Measurements from ENCODE around the gene SMIM17. TPM values are rescaled to one million over a fixed set of nuclear protein-coding genes. Genes with fewer than 3 reads are reported as not detected.

SMIM17 gene
- total RNA-seq, 1 donor = 0.43 TPM

DNA sequence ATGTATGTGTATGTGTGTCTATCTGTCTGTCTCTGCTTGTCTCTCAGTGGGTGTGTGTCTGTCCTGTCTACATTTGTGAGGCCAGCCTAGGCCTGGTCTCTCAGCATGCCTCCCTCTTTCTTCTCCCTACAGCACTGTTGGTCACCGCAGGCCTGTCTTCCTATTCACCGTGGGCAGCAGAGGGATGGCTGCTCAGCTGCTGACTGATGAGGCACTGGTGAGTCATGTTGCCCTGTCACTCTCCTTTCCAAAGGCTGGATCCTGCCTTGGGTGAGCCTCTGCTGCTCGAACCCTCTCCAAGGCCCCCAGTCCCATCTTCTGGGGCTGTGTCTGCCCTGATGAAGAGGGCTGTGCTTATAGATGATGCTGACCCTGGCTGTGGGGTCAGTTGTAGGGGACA is 41.6 kb upstream of the SMIM17 start:
- TF ChIP-seq CTCF (IDR thresholded peaks at IDR 0.05; ENCODE audit: insufficient read depth, low read depth, low read length) = no peak
- DNase-seq (ENCODE audit: low read depth) = no peak
- no peak overlapping the region for H3K4me3 ChIP-seq (ENCODE audit: low read depth, low read length)

- DNase-seq (ENCODE audit: low read depth) = no peak
Observed at GRCh38 chr19:56603829-56604228, 39.1 kb upstream of the SMIM17 start.

DNA sequence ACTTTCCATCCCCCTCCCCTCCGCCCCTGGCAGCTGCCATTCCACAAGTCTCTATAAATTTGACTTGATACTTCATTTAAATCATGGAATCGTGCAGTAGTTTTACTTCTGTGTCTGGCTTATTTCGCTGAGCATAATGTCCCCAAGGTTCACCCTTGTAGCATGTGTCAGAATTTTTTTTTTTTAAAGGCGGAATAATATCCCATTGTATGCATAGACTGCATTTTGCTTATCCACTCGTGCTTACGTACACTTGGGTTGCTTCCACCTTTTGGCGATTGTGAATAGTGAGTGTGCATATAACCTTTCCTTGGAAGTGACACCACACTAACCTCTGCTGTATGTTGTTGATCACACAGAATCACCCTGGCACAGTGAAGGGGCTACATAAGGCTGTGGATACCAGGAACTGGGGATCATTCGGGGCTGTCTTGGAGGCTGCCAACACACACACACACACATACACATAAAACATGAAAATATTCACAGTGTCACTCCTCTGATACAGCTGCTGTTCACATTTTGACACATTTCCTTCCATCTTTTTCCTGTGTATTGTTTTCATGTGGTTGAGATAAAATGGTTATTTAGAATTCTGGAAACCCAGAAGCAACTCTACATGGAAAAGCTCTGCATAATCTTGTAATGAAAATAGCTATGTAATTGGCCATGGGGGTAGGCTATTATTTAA is 34.5 kb upstream of the SMIM17 start:
- no peak overlapping the region for H3K4me3 ChIP-seq (ENCODE audit: low read depth, low read length)
- TF ChIP-seq CTCF (IDR thresholded peaks at IDR 0.05; ENCODE audit: insufficient read depth, low read depth, low read length) = no peak
- DNase-seq (ENCODE audit: low read depth) = no peak

More at GRCh38 chr19:56603829-56604228, 39.1 kb upstream of the SMIM17 start:
- no peak overlapping the region for H3K4me3 ChIP-seq (ENCODE audit: low read depth, low read length)
- TF ChIP-seq CTCF (IDR thresholded peaks at IDR 0.05; ENCODE audit: insufficient read depth, low read depth, low read length) = no peak

- H3K4me3 ChIP-seq (ENCODE audit: low read depth, low read length) = no peak overlapping the region
- TF ChIP-seq CTCF (IDR thresholded peaks at IDR 0.05; ENCODE audit: insufficient read depth, low read depth, low read length) = no peak
- no peak for DNase-seq (ENCODE audit: low read depth)
Observed at GRCh38 chr19:56611288-56611687, 31.7 kb upstream of the SMIM17 start.

DNA sequence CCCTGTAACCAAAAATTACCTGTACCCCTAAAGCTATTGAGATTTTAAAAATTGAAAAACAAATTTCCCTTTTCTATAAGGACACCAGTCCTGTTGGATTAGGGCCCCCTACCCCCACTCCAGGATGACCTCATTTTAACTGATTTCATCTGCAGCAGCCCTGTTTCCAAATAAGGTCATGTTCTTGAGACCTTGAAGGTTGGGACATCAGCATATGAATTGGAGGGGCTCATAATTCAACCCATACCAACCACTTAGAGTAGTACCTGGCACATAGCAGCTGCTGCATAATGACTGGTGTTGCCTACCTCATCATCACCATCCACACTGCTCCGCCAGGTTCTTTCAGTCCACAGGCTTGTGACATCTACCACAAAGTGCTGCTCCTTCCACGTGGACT is 30.2 kb upstream of the SMIM17 start:
- no peak for DNase-seq (ENCODE audit: low read depth)
- no peak overlapping the region for H3K4me3 ChIP-seq (ENCODE audit: low read depth, low read length)
- TF ChIP-seq CTCF (IDR thresholded peaks at IDR 0.05; ENCODE audit: insufficient read depth, low read depth, low read length) = no peak

DNA sequence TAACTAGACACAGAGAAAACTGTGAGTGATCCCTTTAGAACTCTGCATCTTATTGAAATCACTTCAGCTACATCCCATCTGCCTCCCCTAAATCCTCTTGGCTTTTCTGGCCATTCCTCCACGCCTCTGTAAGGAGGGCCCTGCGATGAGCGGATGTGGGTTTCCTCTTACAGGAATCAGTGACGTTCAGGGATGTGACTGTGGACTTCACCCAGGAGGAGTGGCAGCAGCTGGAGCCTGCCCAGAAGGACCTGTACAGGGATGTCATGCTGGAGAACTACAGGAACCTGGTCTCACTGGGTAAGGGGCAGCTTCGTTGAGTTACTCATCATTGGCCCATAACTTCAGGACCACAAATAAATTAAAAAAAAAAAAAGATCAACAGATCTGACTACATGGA is 29.3 kb upstream of the SMIM17 start:
- no peak for TF ChIP-seq CTCF (IDR thresholded peaks at IDR 0.05; ENCODE audit: insufficient read depth, low read depth, low read length)
- no peak overlapping the region for H3K4me3 ChIP-seq (ENCODE audit: low read depth, low read length)
- DNase-seq (ENCODE audit: low read depth) = no peak

- TF ChIP-seq CTCF (IDR thresholded peaks at IDR 0.05; ENCODE audit: insufficient read depth, low read depth, low read length) = no peak
- no peak for DNase-seq (ENCODE audit: low read depth)
- no peak overlapping the region for H3K4me3 ChIP-seq (ENCODE audit: low read depth, low read length)
Observed at GRCh38 chr19:56617531-56617930, 25.4 kb upstream of the SMIM17 start.

Measured in fibroblast of villous mesenchyme (primary cell).